ENCODE measurements around the gene NR2C2AP. TPM values are rescaled to one million over a fixed set of nuclear protein-coding genes. Genes with fewer than 3 reads are reported as not detected.

Gene NR2C2AP
- total RNA-seq, 2 experiments from 2014 or later, result 46.0 to 47.6 TPM

- peaks cover 9% of the 10 kb centered on the region for H3K36me3 Mint-ChIP-seq
- H3K27ac Mint-ChIP-seq, result no peak overlapping the region
- DNase-seq, result no peak
- peaks cover 25% of the 10 kb centered on the region for H3K27me3 Mint-ChIP-seq
- peaks cover 14% of the 10 kb centered on the region for H3K4me1 Mint-ChIP-seq
- no peak overlapping the region for H3K4me3 Mint-ChIP-seq
- H3K9me3 Mint-ChIP-seq, result no peaks in the 10 kb centered on the region
Measured at GRCh38 chr19:19206938-19207337, 3.7 kb upstream of the NR2C2AP start.

DNA sequence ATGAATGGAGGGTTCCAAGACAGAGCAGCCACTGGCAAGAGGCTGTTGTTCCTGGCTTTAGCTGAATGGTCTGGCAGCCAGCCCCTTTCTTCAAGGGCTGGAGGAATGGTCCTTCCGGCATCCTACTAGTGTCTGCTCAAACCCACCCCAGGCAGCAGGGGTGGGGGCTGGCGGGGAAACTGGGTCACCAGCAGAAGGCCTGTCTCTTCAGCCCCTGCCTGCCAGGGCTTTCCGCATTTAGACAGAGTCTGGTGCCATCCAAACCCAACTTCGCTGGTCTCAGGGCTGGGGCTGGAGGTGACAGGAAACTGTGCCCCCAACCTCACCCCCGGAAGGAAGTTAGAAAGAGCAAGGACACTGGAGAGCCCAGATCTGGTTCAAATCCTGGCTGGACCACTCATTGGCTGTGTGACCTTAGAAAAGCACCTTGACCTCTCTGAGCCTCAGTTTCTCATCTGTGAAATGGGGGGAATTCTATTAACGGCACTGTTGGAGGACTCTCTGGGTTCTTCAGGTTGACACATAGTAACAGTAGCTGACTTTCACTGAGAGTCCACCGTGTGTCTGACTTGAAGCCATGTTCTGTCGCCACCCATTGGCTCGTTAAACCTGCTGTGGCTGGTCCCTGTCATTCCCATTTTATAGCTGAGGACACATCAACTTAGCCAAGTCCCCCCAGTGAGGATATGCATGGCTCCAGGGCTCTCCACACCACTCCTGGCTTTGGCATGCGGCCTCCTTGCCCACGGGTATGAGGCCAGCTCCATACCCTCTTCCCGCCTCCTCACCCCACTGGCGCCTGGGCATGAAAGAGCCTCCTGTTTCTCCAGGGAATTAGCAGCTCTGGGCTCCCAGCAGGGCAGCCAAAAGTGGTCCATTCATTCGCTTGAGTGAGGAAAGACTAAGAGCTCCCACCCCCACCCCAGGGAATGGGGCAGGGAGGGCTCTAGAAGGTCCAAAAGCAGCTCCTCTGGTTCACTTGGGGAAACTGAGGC lies 2.5 kb upstream of the NR2C2AP start:
- Mint-ChIP-seq H3K4me3 (no peak overlapping the region), H3K27me3 (peaks cover 15% of the 10 kb centered on the region), H3K4me1 (peaks cover 19% of the 10 kb centered on the region), H3K27ac (no peak overlapping the region), H3K9me3 (no peaks in the 10 kb centered on the region), H3K36me3 (peaks cover 10% of the 10 kb centered on the region)
- no peak for DNase-seq

GRCh38 chr19:19204181-19204580 lies 967 bp upstream of the NR2C2AP start:
- no peak for DNase-seq
- Mint-ChIP-seq H3K36me3 (peaks cover 19% of the 10 kb centered on the region), H3K27ac (no peak overlapping the region), H3K27me3 (peaks cover 8% of the 10 kb centered on the region), H3K4me3 (no peak overlapping the region), H3K9me3 (no peaks in the 10 kb centered on the region), H3K4me1 (peaks cover 19% of the 10 kb centered on the region)

- no peak for DNase-seq
- peak overlapping the region; percentile 94 for H3K4me3 Mint-ChIP-seq
- peaks cover 17% of the 10 kb centered on the region for H3K4me1 Mint-ChIP-seq
- H3K27me3 Mint-ChIP-seq, result peaks cover 4% of the 10 kb centered on the region
- peaks cover 19% of the 10 kb centered on the region for H3K36me3 Mint-ChIP-seq
- no peaks in the 10 kb centered on the region for H3K9me3 Mint-ChIP-seq
- H3K27ac Mint-ChIP-seq, result peak overlapping the region; percentile 94
Measured at GRCh38 chr19:19202707-19203011, 555 bp downstream of the NR2C2AP start.

- peaks cover 14% of the 10 kb centered on the region for H3K4me1 Mint-ChIP-seq
- peaks cover 3% of the 10 kb centered on the region for H3K27me3 Mint-ChIP-seq
- H3K9me3 Mint-ChIP-seq, result no peaks in the 10 kb centered on the region
- no peak for DNase-seq
- peaks cover 19% of the 10 kb centered on the region for H3K36me3 Mint-ChIP-seq
- H3K27ac Mint-ChIP-seq, result peak overlapping the region; percentile 94
- peak overlapping the region; percentile 94 for H3K4me3 Mint-ChIP-seq
Measured at GRCh38 chr19:19201697-19202630, 1.2 kb downstream of the NR2C2AP start.

GRCh38 chr19:19193926-19194325 lies 9.3 kb downstream of the NR2C2AP start:
- Mint-ChIP-seq H3K4me1 (peaks cover 26% of the 10 kb centered on the region), H3K27ac (peak overlapping the region; percentile 11), H3K36me3 (peaks cover 2% of the 10 kb centered on the region), H3K27me3 (no peaks in the 10 kb centered on the region), H3K9me3 (no peaks in the 10 kb centered on the region), H3K4me3 (peak overlapping the region; percentile 95)
- DNase-seq, result no peak

DNA sequence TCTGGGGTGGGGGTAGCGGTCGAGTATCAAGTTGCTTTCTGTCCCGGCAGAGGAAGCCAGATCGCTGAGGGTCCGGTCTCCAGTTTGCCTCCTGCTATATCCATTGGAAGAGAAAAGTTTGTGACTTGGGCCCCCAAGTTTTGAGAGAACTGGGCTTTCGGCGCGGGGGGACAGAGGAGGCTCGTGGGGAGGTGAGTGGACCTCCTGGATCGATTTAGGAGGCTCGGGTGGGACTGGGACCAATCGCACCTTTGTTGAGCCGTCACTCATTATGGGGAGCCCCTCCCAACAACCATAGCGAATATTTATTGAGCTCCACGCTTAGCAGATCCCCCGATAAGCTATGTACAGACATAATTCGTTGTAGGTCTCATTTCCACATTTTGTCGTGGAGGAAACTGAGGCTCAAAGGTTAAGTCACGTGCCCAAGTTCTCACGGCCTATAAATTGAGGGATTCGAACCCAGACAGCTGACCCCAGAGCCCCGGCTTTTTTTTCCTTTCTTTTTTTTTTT lies 10.2 kb downstream of the NR2C2AP start:
- H3K36me3 Mint-ChIP-seq, result peaks cover 2% of the 10 kb centered on the region
- DNase-seq, result no peak
- H3K27me3 Mint-ChIP-seq, result no peaks in the 10 kb centered on the region
- peak overlapping the region; percentile 96 for H3K27ac Mint-ChIP-seq
- peak overlapping the region; percentile 95 for H3K4me3 Mint-ChIP-seq
- H3K9me3 Mint-ChIP-seq, result no peaks in the 10 kb centered on the region
- H3K4me1 Mint-ChIP-seq, result peaks cover 26% of the 10 kb centered on the region

DNA sequence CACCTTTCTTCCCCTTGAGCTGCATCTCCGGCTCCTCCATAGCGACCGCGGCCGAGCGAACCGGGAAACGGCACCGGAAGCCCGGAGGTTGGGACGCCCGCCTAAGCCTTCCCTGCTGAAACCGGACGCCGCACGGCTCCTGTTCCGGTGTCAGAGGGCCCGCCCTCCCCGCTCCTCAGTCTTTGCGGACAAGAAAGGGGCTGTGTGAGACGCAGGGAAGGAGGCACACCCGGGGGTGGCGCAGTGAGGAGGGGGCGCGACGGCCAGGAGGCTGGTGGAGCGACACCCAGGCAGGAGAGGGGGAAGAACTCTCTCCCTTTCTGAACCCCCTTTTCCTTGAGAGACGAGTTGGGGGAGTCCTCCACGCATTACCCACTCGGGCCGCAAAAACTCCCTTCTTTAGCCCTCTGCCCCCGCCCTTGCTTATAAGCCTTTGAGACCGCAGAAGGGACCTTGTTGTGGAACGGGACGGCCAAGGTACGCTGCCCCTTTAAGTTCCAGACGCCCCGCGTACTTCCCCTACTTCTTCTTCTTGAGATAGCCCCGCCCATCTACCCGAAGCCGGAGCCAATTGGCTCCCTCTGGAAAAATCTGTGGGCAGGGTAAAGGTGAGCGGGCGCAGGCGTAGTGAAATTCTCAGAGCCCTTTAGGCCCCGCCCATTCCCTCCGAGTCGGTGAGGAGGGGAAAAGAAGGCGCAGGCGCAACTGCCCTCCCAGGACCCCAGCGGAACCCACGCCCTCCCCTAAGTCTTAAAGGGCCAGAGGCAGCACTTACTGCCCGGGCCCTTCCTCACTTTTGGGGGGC lies 10.9 kb downstream of the NR2C2AP start, which contains the start of the genes BORCS8 and RFXANK:
BORCS8 (minus strand) TSS at position 75 of the 805 bp plus-strand sequence; CDS start at position 40, 35 bp downstream.
RFXANK (plus strand) TSS at position 181 of the 805 bp plus-strand sequence. CDS start 1,689 bp downstream, outside the sequence.
- Mint-ChIP-seq H3K9me3 (no peaks in the 10 kb centered on the region), H3K4me1 (peaks cover 26% of the 10 kb centered on the region)

DNA sequence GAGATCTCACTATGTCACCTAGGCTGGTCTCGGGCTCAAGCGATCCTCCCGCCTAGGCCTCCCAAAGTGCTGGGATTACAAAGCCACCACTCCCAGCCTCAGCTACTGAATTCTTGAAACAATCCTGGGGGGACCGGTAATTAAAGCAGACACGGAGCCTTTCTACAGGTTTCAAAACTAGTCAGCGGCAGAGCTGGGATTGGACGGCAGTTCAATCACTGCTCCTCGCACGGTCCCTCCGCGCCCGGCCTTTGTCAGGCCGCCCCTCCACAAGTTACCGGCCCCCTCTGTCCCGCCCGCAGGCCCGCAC lies 11.5 kb downstream of the NR2C2AP start:
- H3K27me3 Mint-ChIP-seq, result no peaks in the 10 kb centered on the region
- peak overlapping the region; percentile 95 for H3K4me3 Mint-ChIP-seq
- DNase-seq, result no peak
- H3K36me3 Mint-ChIP-seq, result peaks cover 10% of the 10 kb centered on the region
- H3K27ac Mint-ChIP-seq, result peak overlapping the region; percentile 96
- H3K9me3 Mint-ChIP-seq, result peaks cover 2% of the 10 kb centered on the region
- peaks cover 26% of the 10 kb centered on the region for H3K4me1 Mint-ChIP-seq

More for the DNA sequence above, 10.9 kb downstream of the NR2C2AP start, which contains the start of the genes BORCS8 and RFXANK:
- Mint-ChIP-seq H3K27me3 (no peaks in the 10 kb centered on the region), H3K27ac (peak within 1 kb of the TSS; percentile 96), H3K4me3 (peak within 1 kb of the TSS; percentile 95), H3K36me3 (peaks cover 4% of the 10 kb centered on the region)
- peak; percentile 98 for DNase-seq

DNA sequence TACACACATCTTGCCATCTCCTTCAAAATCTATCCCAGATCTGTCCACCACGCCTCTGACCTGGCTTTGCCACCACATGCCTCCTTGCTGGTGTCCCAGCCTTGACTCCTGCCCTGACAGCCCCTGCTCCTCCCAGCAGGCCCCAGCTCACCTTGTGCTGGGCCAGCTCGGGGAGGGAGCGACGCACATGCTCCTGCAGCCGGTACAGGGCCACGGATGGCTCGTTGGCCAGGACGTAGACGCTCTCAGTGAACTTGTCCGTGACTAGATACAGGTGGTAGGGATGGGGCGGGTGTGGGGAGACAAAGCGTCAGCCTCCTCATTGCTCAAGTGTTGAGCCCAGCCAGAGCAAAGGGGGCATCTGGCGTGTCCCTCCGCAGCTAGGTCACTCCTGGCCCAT lies 16.5 kb downstream of the NR2C2AP start:
- DNase-seq, result no peak
- H3K36me3 Mint-ChIP-seq, result peaks cover 19% of the 10 kb centered on the region
- H3K9me3 Mint-ChIP-seq, result peaks cover 5% of the 10 kb centered on the region
- H3K27me3 Mint-ChIP-seq, result no peaks in the 10 kb centered on the region
- peak overlapping the region; percentile 72 for H3K27ac Mint-ChIP-seq
- H3K4me3 Mint-ChIP-seq, result no peak overlapping the region
- peaks cover 18% of the 10 kb centered on the region for H3K4me1 Mint-ChIP-seq

GRCh38 chr19:19185853-19186740 lies 17.1 kb downstream of the NR2C2AP start:
- Mint-ChIP-seq H3K4me3 (no peak overlapping the region), H3K36me3 (peaks cover 19% of the 10 kb centered on the region), H3K9me3 (peaks cover 5% of the 10 kb centered on the region), H3K27ac (peak overlapping the region; percentile 72), H3K27me3 (no peaks in the 10 kb centered on the region), H3K4me1 (peaks cover 14% of the 10 kb centered on the region)
- peak; percentile 60 for DNase-seq

GRCh38 chr19:19181488-19181998 lies 21.7 kb downstream of the NR2C2AP start:
- peaks cover 2% of the 10 kb centered on the region for H3K9me3 Mint-ChIP-seq
- H3K36me3 Mint-ChIP-seq, result peaks cover 20% of the 10 kb centered on the region
- H3K4me3 Mint-ChIP-seq, result no peak overlapping the region
- H3K4me1 Mint-ChIP-seq, result peaks cover 6% of the 10 kb centered on the region
- DNase-seq, result no peak
- H3K27me3 Mint-ChIP-seq, result no peaks in the 10 kb centered on the region
- no peak overlapping the region for H3K27ac Mint-ChIP-seq

All from activated naive CD8-positive, alpha-beta T cell treated with anti-CD3 and anti-CD28 coated beads for 36 hours (primary cell).